GM12891 (cell line): ENCODE measurements around the gene MGLL.

Experiments used
- PAX5 ChIP-seq: IDR thresholded peaks from 2 replicates; pipeline ENCODE4 v1.6.1; 2011; ENCODE audit warnings: low read length, moderate library complexity, mild to moderate bottlenecking; ENCODE audit not compliant: insufficient read depth, severe bottlenecking
- POLR2A ChIP-seq: IDR thresholded peaks from 2 replicates; pipeline ENCODE4 v1.6.1; 2011; ENCODE audit warnings: low read depth, low read length, control low read depth
- POLR2AphosphoS5 ChIP-seq: IDR thresholded peaks from 2 replicates; pipeline ENCODE4 v1.6.1; 2011; ENCODE audit warnings: low read depth, low read length, control low read depth
- POU2F2 ChIP-seq: IDR thresholded peaks from 2 replicates; pipeline ENCODE4 v1.6.1; 2011; ENCODE audit warnings: low read depth, mild to moderate bottlenecking, control low read depth, low read length, moderate library complexity
- SPI1 ChIP-seq: IDR thresholded peaks from 2 replicates; pipeline ENCODE4 v1.6.1; 2011; ENCODE audit warnings: low read depth, low read length, control low read depth
- TAF1 ChIP-seq: IDR thresholded peaks from 2 replicates; pipeline ENCODE4 v1.6.1; 2011; ENCODE audit warnings: low read depth, low read length, control low read depth

GRCh38 chr3:127688022-127688415 lies 134.3 kb downstream of the MGLL start:
- no peak for TF ChIP-seq POLR2A
- TF ChIP-seq POLR2AphosphoS5: no peak
- no peak for TF ChIP-seq SPI1
- TF ChIP-seq PAX5: no peak
- TF ChIP-seq POU2F2: no peak
- no peak for TF ChIP-seq TAF1
